Ascending aorta (tissue), 2 donors: ENCODE data around the gene MAGED2. TPM values are rescaled to one million over a fixed set of nuclear protein-coding genes. Genes with fewer than 3 reads are reported as not detected.
"Not testable (repeated sequence)": the region's sequence is repeated elsewhere in the genome, so short reads cannot be mapped to it uniquely, and the experiment has no call there.

Source experiments
- DNase-seq, 2 donors: peaks; one replicate each; pipeline ENCODE4 v3.0.0-alpha.2; 2019; ENCODE audit warnings: low spot score in 2 of 2
- H3K27ac ChIP-seq, 2 donors: fragments of 200-600 bp; sonication (generic); one replicate each; pipeline ENCODE4 v1.5.1; 2016 to 2017; ENCODE audit warnings: mild to moderate bottlenecking in 1 of 2
- H3K27me3 ChIP-seq: fragments of 200-600 bp; sonication (generic); one replicate; pipeline ENCODE4 v1.5.1; 2017
- H3K36me3 ChIP-seq, 2 donors: fragments of 200-600 bp; sonication (generic); one replicate each; pipeline ENCODE4 v1.5.1; 2016
- H3K4me1 ChIP-seq, 2 donors: fragments of 200-600 bp; sonication (generic); one replicate each; pipeline ENCODE4 v1.5.1; 2016 to 2017; ENCODE audit warnings: mild to moderate bottlenecking in 1 of 2
- H3K4me3 ChIP-seq, 2 donors: fragments of 200-600 bp; sonication (generic); one replicate each; pipeline ENCODE4 v1.5.1; 2016 to 2017; ENCODE audit warnings: mild to moderate bottlenecking in 1 of 2
- H3K9me3 ChIP-seq, 2 donors: fragments of 200-600 bp; sonication (generic); one replicate each; pipeline ENCODE4 v1.5.1; 2016
- intact Hi-C: fragments of 100-400 bp; cut with DNase I; formaldehyde crosslinking; loops from one replicate; pipeline ENCODE4 v1.15.1; 2023
- total RNA-seq: library from RNA; depleted of rRNA; stranded (reverse); fragments of >200 nt; gene quantifications from one replicate; pipeline ENCODE4 v1.1.0, GENCODE V29; 2016
- TF ChIP-seq, protein P1 (sequence below), 3 experiments: fragments of 200-600 bp in 2 of 3; fragments of 450-650 bp in 1 of 3; sonication (generic) in 2 of 3; IDR thresholded peaks; one replicate each; pipeline ENCODE4 v1.5.1; 2016 to 2019; ENCODE audit warnings: antibody characterized with exemption in 3 of 3, mild to moderate bottlenecking in 1 of 3, moderate library complexity in 1 of 3

MAGED2 gene
- total RNA-seq, 1 donor from 2014 or later, result 187 TPM

DNA sequence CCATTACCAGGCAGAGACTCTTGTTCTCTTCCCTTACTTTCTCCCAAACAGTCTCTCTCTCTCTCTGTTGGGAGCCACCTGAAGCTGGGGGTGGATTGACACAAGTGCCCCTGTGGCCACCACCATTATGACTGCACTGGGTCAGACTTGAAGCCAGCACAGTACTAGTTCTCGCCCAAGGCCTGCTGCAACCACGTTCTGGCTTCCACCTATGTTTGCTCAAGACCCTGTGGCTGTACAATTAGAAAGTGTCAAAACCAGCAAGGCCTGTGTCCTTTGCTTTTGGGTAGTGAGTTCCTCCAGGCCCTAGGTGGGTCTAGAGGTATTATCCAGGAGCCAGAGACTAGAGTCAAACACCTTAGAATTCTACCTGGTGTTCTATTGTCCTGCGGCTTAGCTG is 31.0 kb downstream of the MAGED2 start:
- intact Hi-C loops, result no loop called here
- Histone ChIP-seq H3K27me3 (no peaks in the 10 kb centered on the region), H3K9me3 (no peaks in the 10 kb centered on the region), H3K27ac (no peak overlapping the region), H3K4me3 (no peak overlapping the region), H3K36me3 (no peaks in the 10 kb centered on the region), H3K4me1 (no peaks in the 10 kb centered on the region)
- no peak for DNase-seq
- TF ChIP-seq, protein P1, sequence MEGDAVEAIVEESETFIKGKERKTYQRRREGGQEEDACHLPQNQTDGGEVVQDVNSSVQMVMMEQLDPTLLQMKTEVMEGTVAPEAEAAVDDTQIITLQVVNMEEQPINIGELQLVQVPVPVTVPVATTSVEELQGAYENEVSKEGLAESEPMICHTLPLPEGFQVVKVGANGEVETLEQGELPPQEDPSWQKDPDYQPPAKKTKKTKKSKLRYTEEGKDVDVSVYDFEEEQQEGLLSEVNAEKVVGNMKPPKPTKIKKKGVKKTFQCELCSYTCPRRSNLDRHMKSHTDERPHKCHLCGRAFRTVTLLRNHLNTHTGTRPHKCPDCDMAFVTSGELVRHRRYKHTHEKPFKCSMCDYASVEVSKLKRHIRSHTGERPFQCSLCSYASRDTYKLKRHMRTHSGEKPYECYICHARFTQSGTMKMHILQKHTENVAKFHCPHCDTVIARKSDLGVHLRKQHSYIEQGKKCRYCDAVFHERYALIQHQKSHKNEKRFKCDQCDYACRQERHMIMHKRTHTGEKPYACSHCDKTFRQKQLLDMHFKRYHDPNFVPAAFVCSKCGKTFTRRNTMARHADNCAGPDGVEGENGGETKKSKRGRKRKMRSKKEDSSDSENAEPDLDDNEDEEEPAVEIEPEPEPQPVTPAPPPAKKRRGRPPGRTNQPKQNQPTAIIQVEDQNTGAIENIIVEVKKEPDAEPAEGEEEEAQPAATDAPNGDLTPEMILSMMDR (IDR thresholded peaks at IDR 0.05), result no peak

DNA sequence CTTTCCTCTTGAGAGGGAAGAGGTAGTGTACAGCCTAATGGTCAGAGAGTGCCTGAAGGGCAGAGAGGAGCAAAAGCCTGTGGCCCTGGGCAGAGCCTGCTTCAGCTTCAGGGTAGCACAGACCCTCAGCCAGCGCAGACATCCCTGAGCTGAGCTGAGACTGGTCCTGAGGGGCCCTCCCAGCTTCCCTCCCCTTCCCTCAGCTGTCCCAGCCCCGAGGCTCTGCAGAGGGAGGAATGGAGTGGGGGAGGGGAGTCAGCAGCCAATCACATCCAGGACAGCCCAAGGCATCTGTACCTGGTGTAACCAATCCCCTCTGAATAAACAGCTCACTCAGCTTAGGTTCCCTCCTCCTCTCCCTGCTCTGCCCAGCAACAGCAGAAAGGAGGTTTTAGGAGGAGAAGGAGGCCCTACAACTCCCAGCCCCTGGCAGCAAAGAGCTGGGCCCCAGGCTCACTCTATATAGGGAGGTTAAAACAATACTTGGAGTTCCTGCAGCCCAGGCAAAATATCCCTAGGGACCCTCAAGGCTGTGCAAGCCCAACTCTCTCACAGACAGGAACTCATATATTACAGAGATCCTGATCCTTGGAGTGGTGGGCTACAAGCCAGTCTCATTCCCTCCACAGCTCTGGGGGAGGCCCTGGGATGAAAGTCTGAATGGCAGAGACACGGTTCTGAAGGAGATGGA is 33.8 kb downstream of the MAGED2 start:
- H3K36me3 ChIP-seq, DNase-seq, intact Hi-C loops, H3K4me1 ChIP-seq, H3K9me3 ChIP-seq, H3K4me3 ChIP-seq, H3K27ac ChIP-seq, H3K27me3 ChIP-seq: not testable (repeated sequence)

DNA sequence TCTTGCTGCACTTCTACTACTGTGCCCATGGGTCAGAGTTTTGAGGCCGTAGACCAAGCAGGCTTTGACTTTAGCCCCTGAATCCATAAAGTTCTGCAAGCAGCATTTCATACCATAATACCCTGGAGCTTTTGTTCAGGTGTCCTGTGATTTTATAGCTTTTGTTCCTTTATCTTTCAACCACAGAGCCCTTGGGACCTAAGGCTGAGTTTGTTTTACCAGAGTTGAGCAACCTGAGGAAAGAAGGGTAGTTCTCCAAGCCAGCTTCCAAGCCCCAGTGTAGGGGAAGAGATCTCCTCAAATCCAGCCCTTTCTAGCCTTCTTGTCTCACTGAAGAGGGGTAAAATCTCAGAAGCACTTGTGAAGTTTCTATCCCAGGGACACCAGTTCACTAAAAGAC is 35.1 kb downstream of the MAGED2 start:
- no peak overlapping the region for H3K4me3 ChIP-seq
- no peaks in the 10 kb centered on the region for H3K27me3 ChIP-seq
- DNase-seq, result no peak
- TF ChIP-seq, protein P1 (IDR thresholded peaks at IDR 0.05), result no peak
- no peaks in the 10 kb centered on the region for H3K36me3 ChIP-seq
- H3K4me1 ChIP-seq, result no peaks in the 10 kb centered on the region
- no peak overlapping the region for H3K27ac ChIP-seq
- intact Hi-C loops, result no loop called here
- H3K9me3 ChIP-seq, result no peaks in the 10 kb centered on the region

DNA sequence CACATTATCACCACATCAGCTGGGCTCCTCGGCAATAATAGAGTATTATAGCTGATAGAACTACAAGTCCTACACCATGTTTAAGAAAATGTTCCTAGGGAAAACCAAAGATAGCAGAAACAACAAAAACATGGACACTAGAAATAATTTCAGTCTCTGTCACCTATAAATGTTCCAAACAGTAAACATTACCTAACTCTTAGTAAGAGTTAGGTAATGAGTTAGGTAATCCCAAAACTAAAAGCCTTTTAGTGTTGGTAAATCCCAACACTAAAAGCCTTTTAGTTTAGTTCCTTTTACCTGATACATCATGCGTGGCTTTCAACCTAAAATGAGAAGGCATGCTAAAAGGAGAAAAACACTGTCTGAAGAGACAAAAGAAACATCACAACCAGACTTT is 35.5 kb downstream of the MAGED2 start:
- TF ChIP-seq, protein P1 (IDR thresholded peaks at IDR 0.05), result no peak
- DNase-seq, result no peak
- H3K27ac ChIP-seq, result no peak overlapping the region
- no peaks in the 10 kb centered on the region for H3K36me3 ChIP-seq
- intact Hi-C loops, result no loop called here
- no peaks in the 10 kb centered on the region for H3K27me3 ChIP-seq
- H3K9me3 ChIP-seq, result no peaks in the 10 kb centered on the region
- H3K4me3 ChIP-seq, result no peak overlapping the region
- H3K4me1 ChIP-seq, result no peaks in the 10 kb centered on the region

DNA sequence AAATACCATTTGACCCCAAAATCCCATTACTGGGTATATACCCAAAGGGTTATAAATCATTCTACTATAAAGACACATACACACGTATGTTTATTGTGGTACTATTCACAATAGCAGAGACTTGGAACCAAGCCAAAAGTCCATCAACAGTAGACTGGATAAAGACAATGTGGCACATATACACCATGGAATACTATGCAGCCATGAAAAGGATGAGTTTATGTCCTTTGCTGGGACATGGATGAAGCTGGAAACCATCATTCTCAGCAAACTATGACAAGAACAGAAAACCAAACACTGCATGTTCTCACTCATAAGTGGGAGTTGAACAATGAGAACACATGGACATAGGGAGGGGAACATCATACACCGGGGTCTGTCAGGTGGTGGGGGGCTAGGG is 40.2 kb downstream of the MAGED2 start:
- H3K36me3 ChIP-seq, intact Hi-C loops, H3K27ac ChIP-seq, H3K9me3 ChIP-seq, H3K4me3 ChIP-seq, H3K4me1 ChIP-seq, DNase-seq, H3K27me3 ChIP-seq: not testable (repeated sequence)

DNA sequence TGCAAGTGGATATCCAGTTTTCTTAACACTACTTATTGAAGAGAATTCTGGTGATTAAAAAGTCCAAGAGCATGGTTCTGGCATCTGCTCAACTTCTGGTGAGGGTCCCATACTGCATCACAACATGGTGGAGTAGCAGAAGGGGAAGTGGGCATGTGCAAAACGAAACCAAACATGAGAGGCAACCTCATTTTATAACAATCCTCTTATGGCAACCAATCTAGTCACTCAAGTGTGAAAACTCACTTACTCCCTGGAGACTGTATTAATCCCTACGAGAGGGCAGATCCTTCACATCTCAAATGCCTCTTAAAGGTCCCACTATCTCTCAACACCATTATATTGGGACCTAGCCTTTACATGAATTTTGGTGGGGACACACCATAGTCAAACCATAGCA is 57.7 kb downstream of the MAGED2 start:
- H3K27ac ChIP-seq, result no peak overlapping the region
- no peaks in the 10 kb centered on the region for H3K27me3 ChIP-seq
- no peaks in the 10 kb centered on the region for H3K36me3 ChIP-seq
- H3K4me3 ChIP-seq, result no peak overlapping the region
- TF ChIP-seq, protein P1 (IDR thresholded peaks at IDR 0.05), result no peak
- H3K9me3 ChIP-seq, result peaks cover 0 to 12% of the 10 kb centered on the region in 2 donors
- no peak for DNase-seq
- H3K4me1 ChIP-seq, result no peaks in the 10 kb centered on the region
- intact Hi-C loops, result no loop called here

Other genes starting within 250 kb of the MAGED2 start
- gene ITIH6, start 9.5 kb upstream of the MAGED2 start, total RNA-seq, result not detected
- 1.4 TPM for gene TRO, start 113.1 kb downstream of the MAGED2 start, total RNA-seq
- gene PFKFB1, start 186.4 kb downstream of the MAGED2 start, total RNA-seq, result not detected
- 31.5 TPM for gene APEX2, start 192.6 kb downstream of the MAGED2 start, total RNA-seq
- 6.9 TPM for gene ALAS2, start 223.2 kb downstream of the MAGED2 start, total RNA-seq